Mucosa of descending colon (tissue), 3 donors: ENCODE data around the gene FRAT1. TPM values are rescaled to one million over a fixed set of nuclear protein-coding genes. Genes with fewer than 3 reads are reported as not detected.

Experiments
- ATAC-seq: fragments of 200-7000 bp; cut with Tn5 transposase; one replicate; pipeline ENCODE4 v1.9.1; 2020; ENCODE audit warnings: mild to moderate bottlenecking, moderate library complexity
- DNase-seq, 3 donors: peaks; one replicate each; pipeline ENCODE4 v3.0.0-alpha.2; 2020
- H3K36me3 ChIP-seq: fragments of 200-600 bp; one replicate; pipeline ENCODE4 v1.8.0; 2021; ENCODE audit warnings: low read depth, mild to moderate bottlenecking
- H3K4me1 ChIP-seq: fragments of 200-600 bp; one replicate; pipeline ENCODE4 v1.8.0; 2021; ENCODE audit warnings: low read depth, mild to moderate bottlenecking
- H3K4me3 ChIP-seq: fragments of 200-600 bp; one replicate; pipeline ENCODE4 v1.8.0; 2021; ENCODE audit warnings: mild to moderate bottlenecking
- H3K9me3 ChIP-seq: fragments of 200-600 bp; one replicate; pipeline ENCODE4 v1.8.0; 2021; ENCODE audit warnings: mild to moderate bottlenecking
- CTCF ChIP-seq: fragments of 200-600 bp; IDR thresholded peaks from one replicate; pipeline ENCODE4 v1.8.0; 2022; ENCODE audit warnings: antibody characterized with exemption, mild to moderate bottlenecking
- intact Hi-C, 2 donors: fragments of 100-400 bp; cut with DNase I in 1 of 2; cut with micrococcal nuclease in 1 of 2; formaldehyde crosslinking; loops; one replicate each; pipeline versions ENCODE4 v1.11.0 to v1.11.1; 2022; cut with DNase I, micrococcal nuclease
- total RNA-seq, 3 donors: library from RNA; stranded (reverse); fragmentation: NEBNext Ultra II Directional in 2 of 3; extraction: Animal tissue kit (Norgen Biotek cat#: 25700) in 2 of 3; gene quantifications; one replicate each; pipeline versions ENCODE4 v1.2.1 to v1.2.4, GENCODE V29; 2021 to 2023
- donor health status: DM: no; HTN: no; CAD: no; lungs with moderate emphysema.
- donor health status: DM: no; HTN: no; CAD: no.
- donor health status: DM: no; HTN: yes; CAD: no.

FRAT1 gene
- total RNA-seq, 3 donors from 2014 or later = 4.7 to 9.6 (median 7.2) TPM

- no peaks in the 10 kb centered on the region for H3K36me3 ChIP-seq
- no peaks in the 10 kb centered on the region for H3K9me3 ChIP-seq
- intact Hi-C loops = no loop called here
- H3K4me3 ChIP-seq = no peak overlapping the region
- ATAC-seq = no peak
- DNase-seq = peak in 1 of 3 donors; percentile 35
- TF ChIP-seq CTCF = no peak
- H3K4me1 ChIP-seq = peaks cover 62% of the 10 kb centered on the region
These were observed 12.2 kb downstream of the FRAT1 start for GRCh38 chr10:97331153-97331703.

- Histone ChIP-seq H3K36me3 (no peaks in the 10 kb centered on the region), H3K4me3 (peak overlapping the region; percentile 80), H3K4me1 (peaks cover 61% of the 10 kb centered on the region), H3K9me3 (no peaks in the 10 kb centered on the region)
- no peak for TF ChIP-seq CTCF
- ATAC-seq = peak; percentile 20
- DNase-seq = peak in 2 of 3 donors; percentile 55 to 68
- intact Hi-C loops = no loop called here
These were observed 13.7 kb downstream of the FRAT1 start for GRCh38 chr10:97332591-97333350.

- DNase-seq (no peak), ATAC-seq (no peak)
- no peaks in the 10 kb centered on the region for H3K36me3 ChIP-seq
- H3K4me3 ChIP-seq = peak overlapping the region; percentile 80
- H3K4me1 ChIP-seq = peaks cover 56% of the 10 kb centered on the region
- H3K9me3 ChIP-seq = no peaks in the 10 kb centered on the region
- intact Hi-C loops = no loop called here
- no peak for TF ChIP-seq CTCF
These were observed 14.2 kb downstream of the FRAT1 start for GRCh38 chr10:97333351-97333600.

GRCh38 chr10:97333601-97334369, 14.7 kb downstream of the FRAT1 start:
- no peak for TF ChIP-seq CTCF
- peak overlapping the region; percentile 80 for H3K4me3 ChIP-seq
- intact Hi-C loops = no loop called here
- DNase-seq (peak; percentile 64 to 84 (median 76)), ATAC-seq (peak; percentile 44)
- H3K36me3 ChIP-seq = no peaks in the 10 kb centered on the region
- H3K9me3 ChIP-seq = no peaks in the 10 kb centered on the region
- peaks cover 52% of the 10 kb centered on the region for H3K4me1 ChIP-seq

- Histone ChIP-seq H3K4me3 (peak within 1 kb of the TSS; percentile 80), H3K4me1 (peaks cover 44% of the 10 kb centered on the region), H3K36me3 (no peaks in the 10 kb centered on the region), H3K9me3 (no peaks in the 10 kb centered on the region)
- peak; percentile 89 for ATAC-seq
- TF ChIP-seq CTCF = no peak
- peak; percentile 93 to 96 (median 95) for DNase-seq
- intact Hi-C loops = no loop called here
These were observed 15.5 kb downstream of the FRAT1 start, which contains the start of gene FRAT2 for GRCh38 chr10:97334370-97335175. Gene FRAT2 (minus strand): TSS chr10:97334729. CDS start chr10:97334572, 157 bp downstream.
